Erythroblast (primary cell): ENCODE measurements around the gene GAB1.

Experiments used
- GATA1 ChIP-seq: IDR thresholded peaks from 2 replicates; pipeline ENCODE4 v1.6.1; 2011; ENCODE audit warnings: low read depth, mild to moderate bottlenecking, control low read depth, low read length, moderate library complexity
- POLR2A ChIP-seq: IDR thresholded peaks from 2 replicates; pipeline ENCODE4 v1.6.1; 2011; ENCODE audit warnings: mild to moderate bottlenecking, low read length

GRCh38 chr4:143300860-143301259 lies 35.8 kb upstream of the GAB1 start:
- TF ChIP-seq POLR2A, result no peak
- no peak for TF ChIP-seq GATA1
